Measurements from ENCODE around the gene VCAN.

- TF ChIP-seq ELF4 (IDR thresholded peaks at IDR 0.05), result no peak
- TF ChIP-seq HDGF (IDR thresholded peaks at IDR 0.05; ENCODE audit: borderline replicate concordance), result no peak
- TF ChIP-seq FOXM1 (IDR thresholded peaks at IDR 0.05; ENCODE audit: borderline replicate concordance), result no peak
- no peak for TF ChIP-seq SUZ12 (IDR thresholded peaks at IDR 0.05)
These were observed 80.3 kb downstream of the VCAN start for GRCh38 chr5:83551821-83552220.
